HG03025 (cell line): Measurements from ENCODE around the gene GID8.
A peak's percentile ranks its signal among the peaks of the same experiment; 100 is the strongest.

Experiments
- ATAC-seq: cut with Tn5 transposase; IDR thresholded peaks from one replicate; pipeline ENCODE4 v1.9.1; 2021; ENCODE audit warnings: mild to moderate bottlenecking, moderate library complexity; ENCODE audit not compliant: unreplicated experiment, low FRiP score

The GID8 gene

DNA sequence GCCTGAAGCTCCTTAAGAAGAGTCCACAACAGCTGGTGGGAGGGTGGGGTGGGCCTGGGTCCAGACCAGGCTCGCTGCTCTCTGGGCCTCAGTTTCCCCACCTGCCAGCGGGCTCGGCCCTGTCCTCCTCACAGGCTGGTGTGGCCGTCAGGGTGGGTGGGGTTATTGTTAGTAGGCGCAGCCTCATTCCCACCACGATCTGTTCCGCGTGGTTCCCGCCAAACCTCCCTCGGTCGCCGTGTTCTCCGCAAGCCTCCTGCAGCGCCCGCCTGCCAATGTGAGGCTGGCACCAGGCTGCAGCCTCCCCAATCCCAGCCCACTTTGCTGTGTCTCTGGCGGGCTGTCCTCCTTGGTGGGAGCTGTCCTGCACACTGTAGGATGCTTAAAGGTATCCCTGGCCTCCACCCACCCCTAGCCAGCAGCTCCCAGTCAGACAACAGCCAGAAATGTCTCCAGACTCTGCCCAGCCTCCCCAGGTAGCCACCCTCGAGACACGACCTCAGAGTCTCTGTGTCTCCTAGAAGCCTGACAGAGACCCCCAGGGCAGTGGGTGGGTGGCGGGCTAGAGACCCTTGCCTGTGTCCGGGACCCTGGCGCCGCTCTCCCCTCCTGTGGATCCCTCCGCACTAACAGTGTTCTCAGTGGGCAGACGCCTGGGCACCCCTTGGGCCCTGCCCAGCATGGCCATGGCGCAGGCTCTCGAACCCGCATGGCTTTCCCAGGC is 29.8 kb downstream of the GID8 start:
- ATAC-seq: no peak

DNA sequence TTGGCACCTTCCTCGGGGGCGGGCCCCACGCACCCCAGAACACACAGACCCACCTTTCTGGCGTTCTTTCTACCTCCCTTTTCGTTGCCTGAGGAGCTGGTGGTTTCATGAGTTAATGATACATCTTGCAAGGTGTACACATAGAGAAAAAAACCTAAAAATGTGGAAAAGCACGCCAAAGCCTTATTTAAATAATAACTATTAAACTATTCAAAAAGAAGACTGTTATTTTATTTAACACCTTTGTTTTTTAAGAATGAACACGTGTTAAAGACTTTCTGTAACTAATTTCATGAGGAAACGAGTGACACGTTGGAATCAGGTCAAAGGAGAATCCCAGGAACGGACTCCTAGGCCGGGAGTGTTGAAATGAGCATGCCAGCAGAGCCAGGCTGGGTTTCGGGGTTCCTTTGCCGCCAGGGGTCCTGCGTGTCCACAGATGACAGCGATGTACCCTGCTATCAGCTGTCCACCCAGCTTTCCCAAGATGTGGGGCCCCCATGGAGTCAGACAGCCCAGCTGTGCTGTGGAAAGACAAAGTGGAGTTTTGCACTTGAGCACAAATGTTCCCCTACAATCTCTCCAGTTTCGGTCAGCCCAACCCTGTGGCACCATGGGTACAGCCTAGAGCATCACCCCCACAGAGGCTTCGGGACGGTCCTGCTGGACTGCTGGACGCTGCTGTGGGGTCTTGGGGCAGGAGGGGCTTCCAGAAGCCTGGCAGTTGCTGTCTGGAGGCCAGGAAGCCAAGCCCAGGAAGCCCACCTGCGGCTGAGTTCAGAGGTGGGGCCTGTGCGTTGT is 30.6 kb downstream of the GID8 start:
- no peak for ATAC-seq

DNA sequence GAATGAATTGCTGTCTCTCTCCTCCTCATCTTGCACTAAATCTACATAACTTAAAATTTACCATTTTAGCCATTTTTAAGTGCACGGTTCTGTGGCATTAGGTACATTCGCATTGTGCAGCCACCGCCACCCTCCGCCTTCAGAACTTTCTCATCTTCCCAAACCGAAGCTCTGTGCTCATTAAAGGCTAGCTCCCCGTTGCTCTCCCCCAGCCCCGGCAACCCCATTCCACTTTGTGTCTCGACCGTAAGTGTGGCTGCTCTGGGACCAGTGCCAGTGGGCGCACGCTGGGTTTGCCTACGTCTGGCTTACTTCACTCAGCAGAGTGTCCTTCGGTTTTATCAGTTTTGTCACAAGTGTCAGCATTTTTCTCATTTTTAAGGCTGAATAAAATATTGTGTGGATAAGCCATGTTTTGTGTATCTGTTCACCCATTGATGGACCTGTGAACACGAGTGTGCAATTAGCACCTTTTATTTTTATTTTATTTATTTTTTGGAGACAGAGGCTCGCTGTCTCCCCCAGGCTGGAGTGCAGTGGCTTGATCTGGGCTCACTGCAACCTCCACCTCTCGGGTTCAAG is 31.3 kb downstream of the GID8 start:
- ATAC-seq: no peak

DNA sequence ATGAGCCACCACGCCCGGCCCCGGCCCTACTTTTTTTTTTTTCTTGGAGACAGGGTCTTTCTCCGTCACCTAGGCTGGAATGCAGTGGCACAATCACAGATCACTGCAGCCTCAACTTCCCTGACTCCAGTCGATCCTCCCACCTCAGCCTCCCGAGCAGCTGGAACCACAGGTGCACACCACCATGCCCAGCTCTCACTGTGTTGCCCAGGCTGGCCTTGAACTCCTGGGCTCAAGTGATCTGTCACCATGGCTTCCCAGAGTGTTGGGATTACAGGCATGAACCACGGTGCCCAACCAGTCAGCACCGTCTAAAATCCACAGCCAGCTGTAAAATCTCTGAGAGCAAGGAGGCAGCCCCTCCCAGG is 32.0 kb downstream of the GID8 start:
- no peak for ATAC-seq

DNA sequence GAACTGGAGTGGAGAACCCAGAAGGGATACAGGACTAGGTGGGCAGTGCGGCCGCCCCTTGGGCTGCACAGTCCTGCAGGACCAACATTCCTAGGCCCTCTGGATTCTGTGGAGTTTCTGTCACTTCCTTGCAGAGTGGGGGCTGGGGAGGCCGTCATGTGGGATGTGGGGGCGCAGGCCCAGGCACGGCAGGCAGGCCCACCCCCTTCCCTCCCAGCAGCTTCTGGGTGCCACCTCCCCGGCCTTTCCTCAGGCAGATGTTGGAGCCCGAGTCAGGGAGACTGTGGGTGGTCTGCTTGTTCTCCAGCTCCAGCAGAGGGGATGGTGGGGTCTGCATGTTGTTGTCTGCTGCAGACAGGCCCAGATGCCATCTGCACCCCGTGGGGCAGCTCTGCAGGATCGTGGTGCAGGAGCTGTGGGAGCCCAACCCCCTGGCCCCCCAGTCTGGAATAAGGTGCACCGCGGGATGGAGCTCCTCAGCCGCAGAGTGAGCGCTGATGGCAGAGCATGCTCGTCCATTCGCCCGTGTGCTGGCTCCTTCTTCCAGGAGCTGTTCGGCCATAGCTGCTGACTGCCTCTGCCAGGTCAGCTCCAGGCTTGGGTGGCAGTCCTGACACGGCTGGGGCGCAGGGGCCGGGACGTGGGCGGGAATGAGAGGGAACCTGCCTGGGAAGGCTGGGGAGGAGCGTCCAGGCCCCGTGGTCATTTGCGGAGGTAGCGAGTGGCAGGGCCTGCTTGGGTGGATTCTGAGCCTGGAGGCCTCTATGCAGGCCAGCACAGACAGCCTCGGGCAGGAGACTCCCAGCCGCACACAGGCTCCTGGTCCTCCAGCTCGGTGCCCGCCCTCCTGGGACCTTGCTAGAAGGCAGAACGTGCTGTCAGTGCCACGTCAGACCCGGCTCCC is 32.6 kb downstream of the GID8 start:
- no peak for ATAC-seq

DNA sequence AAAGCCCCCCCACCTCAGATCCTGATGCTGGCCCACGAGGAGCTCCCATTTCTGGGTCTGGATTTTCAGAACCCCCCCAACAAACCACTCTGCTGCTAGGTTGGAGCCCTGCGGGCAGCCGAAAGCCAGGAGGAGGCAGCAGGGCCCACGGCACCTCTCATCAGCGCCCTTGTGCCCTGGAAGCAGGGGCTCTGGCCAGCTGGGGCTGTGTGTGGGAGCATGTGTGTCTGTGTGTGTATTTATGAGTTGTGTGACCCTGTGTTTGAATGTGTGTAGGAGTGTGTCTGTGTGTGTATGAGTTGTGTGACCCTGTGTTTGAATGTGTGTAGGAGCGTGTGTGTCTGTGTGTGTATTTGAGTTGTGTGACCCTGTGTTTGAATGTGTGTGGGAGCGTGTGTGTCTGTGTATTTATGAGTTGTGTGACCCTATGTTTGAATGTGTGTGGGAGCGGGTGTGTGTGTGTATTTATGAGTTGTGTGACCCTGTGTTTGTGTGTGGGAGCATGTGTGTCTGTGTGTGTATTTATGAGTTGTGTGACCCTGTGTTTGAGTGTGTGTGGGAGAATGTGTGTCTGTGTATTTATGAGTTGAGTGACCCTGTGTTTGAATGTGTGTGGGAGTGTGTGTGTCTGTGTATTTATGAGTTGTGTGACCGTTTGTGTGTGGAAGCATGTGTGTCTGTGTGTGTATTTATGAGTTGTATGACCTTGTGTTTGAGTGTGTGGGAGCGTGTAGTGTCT is 33.4 kb downstream of the GID8 start:
- ATAC-seq: no peak

DNA sequence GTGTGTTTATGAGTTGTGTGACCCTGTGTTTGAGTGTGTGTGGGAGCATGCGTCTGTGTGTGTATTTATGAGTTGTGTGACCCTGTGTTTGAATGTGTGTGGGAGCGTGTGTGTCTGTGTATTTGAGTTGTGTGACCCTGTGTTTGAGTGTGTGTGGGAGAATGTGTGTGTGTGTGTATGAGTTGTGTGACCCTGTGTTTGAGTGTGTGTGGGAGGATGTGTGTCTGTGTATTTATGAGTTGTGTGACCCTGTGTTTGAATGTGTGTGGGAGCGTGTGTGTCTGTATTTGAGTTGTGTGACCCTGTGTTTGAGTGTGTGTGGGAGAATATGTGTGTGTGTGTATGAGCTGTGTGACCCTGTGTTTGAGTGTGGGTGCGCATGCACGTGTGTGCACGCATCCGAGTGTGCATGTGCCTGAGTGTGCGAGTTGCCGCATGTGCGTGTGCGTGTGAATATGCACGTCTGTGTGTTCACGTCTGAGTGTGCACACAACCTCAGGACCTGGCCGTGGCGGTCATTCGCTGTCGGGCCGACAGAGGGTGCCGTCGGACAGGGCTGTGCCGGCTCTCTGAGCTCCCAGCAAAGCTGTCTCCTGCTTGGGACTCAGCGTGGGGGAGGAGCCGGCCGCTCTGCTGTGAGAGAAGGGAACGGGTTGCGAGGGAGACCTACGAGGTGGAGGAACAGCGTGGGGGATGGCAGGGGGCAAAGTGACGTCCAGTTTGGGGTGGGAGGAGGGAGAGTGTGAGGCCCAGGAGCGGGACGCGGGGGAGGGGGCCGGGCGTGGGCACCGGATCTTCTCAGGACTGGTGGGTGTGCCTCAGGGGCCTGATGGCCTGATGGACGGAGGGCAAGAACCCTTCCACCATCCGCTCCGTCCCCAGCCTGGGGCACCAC is 34.2 kb downstream of the GID8 start:
- no peak for ATAC-seq

DNA sequence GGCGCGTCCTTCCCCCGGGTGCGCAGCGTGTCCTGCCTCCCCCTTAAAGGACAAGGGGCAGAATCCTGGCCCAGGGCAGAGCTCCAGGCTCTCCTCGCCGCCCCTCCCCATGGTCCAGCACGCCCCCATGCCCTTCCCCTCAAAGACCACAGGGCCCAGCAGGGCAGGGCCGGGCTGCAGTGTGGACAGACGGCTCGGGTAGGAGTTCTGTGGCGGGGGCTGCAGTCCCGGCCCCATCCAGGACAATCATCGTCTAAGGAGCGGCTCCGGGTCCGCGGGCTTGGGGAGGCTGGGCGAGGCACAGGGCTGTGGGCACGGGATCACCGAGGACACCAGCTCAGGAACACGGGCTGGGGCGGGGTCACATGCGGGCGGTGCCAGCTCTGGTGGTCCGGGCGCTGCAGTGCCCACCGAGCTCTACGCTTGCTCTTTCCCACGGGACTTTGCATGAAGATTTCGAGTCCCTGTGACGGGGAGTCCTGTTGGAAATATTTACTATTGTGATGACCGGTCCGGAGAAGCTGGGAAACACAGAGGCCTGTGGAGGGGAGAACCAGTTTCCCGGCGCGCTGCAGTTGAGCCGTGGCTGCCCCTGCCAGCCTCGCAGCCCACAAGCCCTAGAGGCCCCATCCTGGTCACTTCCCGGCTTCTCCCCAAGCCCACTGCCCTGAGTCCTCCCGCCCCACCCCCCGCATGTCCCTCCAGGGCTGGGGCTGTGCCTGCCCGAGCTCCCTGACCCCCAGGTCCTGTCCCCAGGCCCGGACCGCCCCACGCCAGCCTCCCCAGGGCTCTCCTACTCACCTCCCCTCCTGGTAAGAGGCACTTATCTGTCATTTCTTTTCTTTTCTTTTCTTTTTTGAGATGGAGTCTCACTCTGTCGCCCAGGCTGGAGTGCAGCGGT is 35.1 kb downstream of the GID8 start:
- no peak for ATAC-seq

DNA sequence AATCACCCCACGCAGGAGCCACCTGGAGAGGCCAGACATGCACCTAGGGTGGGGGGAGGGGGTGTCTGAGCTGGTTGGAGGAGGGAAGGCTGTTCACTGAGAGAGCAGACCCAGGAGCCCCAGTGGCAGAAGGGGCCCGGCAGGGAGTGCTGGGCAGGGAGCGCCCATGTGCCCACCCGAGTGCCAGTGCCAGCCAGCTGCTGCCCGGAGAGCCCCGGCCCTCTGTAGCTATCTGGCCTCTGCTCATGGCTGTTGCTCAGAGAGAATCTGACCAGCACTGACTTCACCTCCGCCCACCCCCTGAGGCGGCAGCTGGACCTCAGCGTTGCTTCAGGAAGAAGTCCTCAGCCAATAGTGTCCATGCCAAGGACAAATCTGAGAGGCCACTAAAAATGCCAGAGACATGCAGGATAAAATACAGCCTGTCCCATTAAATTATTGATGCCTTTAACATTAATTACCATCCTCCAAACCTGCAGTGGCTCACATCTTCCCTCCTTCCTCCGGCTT is 37.4 kb downstream of the GID8 start:
- no peak for ATAC-seq

DNA sequence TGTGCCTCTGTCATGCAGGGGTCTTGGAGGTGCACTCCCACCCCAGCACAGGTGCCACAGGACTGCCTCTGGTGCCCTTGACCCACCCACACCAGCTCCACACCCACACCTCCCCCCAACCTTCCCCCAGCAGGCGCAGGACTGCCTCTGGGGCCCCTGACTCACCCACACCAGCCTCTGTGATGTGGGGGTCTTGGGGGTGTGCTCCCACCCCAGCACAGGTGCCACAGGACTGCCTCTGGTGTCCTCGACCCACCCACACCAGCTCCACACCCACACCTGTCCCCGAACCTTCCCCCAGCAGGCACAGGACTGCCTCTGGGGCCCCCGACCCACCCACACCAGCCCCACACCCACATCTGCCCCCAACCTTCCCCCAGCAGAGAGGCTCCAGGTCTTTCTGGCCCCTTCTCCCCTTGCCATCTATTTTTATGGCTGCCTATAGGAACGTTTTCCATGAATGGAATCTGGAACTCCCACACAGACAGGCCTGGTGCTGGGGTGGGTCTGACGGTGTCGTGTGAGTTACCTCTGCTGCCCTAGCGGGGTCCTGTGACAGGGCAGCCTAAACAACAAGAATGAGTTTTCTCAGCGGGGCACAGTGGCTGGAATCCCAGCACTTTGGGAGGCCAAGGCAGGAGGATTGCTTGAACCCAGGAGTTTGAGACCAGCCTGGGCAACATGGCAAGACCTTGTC is 38.0 kb downstream of the GID8 start:
- no peak for ATAC-seq

DNA sequence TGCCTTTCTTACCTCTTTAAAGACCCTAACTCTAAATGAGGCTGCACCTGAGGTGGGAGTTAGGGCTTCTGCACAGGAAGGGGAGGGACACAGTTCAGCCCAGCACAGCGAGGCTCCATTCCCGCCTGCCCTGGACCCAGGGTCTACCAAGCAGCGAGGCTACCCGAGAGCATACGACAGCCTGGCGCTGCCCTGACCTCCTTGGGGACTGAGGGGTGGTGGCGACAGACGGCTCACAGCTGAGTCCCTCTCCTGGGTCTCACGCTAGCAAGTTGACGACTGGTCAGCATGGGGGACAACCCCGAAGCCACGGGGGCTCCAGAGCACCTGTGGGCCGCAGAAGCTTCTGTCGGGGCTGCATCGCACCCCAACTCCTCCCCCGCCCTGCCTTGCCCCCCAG is 38.9 kb downstream of the GID8 start:
- no peak for ATAC-seq

DNA sequence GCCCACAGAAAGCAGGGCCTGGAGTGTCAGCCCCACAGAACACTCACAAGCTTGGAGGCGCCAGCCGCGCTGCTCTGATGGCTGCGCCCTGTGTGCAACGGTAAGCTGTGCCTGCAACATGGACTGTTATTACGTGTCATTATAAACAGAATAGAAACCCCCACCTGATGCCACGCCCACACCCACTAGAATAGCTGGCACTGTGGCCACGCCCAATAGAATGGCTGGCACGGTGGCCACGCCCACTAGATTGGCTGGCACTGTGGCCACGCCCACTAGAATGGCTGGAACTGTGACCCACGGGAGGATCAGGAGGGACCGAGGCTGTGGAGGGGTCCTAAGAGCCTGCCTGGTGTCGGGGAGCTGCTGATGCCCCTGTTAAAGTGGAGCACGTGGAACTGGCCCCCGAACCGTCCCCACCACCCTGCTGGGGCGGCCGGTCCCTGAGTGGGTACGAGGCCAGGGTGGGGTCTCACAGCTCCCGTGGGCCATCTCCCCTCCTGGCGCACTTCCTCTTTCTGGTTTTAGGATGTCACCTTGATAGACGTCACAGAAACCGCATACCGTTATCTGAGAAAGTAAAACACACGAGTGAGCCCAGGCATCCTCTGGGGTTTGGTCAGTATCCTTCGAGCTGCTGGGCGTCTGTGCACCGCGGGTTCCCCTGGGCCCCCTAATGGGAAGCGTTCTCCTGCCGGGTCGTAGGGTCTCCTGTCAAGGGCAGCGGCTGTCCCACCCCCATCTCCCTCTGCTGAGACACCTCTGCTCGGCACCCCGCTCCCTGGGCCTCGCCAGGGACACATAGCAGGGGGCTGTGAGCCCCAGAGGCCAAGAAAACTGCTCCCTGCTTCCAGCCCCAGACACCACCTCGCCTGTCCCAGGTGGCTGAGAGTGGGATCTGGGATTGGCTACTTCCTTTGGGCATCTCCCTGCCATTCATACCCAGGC is 39.9 kb downstream of the GID8 start:
- ATAC-seq: peak; percentile 50

DNA sequence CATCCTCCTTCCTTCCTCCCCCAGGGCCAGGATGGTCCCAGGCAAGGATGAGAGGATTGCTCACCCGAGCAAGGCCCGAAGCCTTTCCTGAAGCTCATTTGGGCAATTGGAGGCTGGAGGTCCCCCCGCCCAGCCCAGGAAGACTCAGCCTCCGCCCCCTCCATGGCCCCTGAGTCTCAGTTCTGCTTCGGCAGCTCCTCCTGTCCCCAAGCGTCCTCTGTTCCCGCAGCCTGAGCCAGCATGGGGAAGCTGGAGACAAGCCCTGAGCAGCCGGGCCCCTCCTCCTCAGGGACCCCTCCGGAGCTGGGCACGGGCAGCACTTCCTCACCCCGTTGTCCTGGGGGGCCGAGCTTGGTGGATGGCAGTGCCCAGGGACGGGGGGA is 40.6 kb downstream of the GID8 start:
- ATAC-seq: no peak

DNA sequence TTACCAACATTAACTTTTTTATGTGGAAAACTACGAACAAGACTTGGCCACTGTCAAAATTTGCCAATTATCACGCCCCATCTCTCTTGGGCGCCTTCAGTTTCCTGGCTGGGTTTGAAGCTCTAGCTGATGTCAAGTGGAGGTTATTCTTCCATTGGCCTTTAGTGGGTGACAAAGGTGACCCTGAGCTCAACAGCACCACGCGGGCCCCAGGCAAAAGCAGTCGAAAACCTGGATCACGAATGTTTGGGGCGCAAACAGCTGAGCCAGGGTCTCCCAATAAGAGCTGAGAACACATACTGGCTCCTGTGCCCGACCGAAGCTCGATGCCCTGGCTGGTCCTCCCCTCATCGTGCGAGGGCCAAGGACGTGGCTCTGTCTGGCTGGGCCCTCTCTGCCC is 41.4 kb downstream of the GID8 start:
- no peak for ATAC-seq

DNA sequence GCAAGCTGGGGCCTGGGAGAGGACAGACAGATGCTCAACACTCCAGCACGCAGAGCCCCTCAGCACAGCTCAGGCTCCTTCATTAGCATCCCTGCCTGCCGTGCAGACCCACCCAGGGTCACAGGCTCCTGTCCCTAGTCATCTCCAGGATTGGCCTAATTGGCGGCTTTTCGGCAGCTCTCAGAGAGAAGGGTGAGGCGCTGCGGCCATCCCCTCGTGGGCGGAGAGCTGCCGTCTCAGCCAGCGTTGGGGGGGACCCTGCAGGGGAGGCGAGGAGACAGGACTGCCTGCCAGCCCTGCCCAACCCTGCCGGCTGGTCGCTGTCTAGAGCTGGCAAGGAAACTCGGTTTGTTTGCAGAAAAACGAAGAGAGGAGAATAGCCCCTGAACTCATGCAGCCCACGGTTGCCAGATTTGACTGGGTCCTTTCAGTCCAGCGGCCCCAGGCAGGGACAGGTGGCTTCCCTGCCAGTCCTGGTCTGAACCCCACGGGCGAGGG is 42.0 kb downstream of the GID8 start:
- no peak for ATAC-seq

DNA sequence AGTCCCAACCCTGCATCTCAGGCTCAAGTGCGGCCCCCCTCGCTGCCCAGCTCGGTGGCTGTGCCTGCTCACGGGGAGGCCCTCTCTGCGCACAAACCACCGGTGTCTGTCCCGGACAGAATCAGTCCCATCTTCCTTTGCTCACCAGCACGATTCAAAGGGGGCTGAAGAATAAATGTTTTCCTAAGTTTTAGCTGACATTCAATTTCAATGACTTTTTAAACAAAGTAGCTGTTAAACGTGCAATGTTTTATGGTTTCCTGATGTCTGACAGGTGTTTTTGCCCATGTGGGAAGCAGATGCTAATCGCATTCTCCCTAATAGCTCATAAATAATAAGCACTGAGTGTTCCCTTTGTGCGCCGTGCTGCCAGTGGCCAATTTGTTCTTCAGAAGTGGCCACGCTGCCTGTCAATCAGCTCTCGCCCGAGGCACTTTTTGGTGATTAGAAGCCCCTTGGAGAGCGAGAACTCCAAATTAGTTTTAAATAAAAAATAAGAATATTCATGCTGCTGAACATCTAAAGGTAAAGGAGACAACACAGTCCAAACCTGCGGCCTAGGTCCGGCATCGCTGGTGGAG is 42.5 kb downstream of the GID8 start:
- ATAC-seq: no peak
